Fibroblast of lung (primary cell): ENCODE results near the gene IGFBP2. TPM values are rescaled to one million over a fixed set of nuclear protein-coding genes. Genes with fewer than 3 reads are reported as not detected.
A peak's percentile ranks its signal among the peaks of the same experiment; 100 is the strongest.

ENCODE experiments used
- DNase-seq, 2 donors: peaks; one replicate each; pipeline versions ENCODE4 v3.0.0 to v3.0.0-alpha.2; 2010; ENCODE audit warnings: low read depth in 2 of 2
- H2AFZ ChIP-seq: 2 replicates; pipeline ENCODE4 v1.5.1; 2012; ENCODE audit warnings: low read length, control low read depth, inconsistent platforms
- H3K27ac ChIP-seq: 2 replicates; pipeline ENCODE4 v1.5.1; 2011; ENCODE audit warnings: low read length, control low read depth; ENCODE audit not compliant: insufficient read depth
- H3K27me3 ChIP-seq: 2 replicates; pipeline ENCODE4 v1.5.1; 2011; ENCODE audit warnings: mild to moderate bottlenecking, low read length; ENCODE audit not compliant: control insufficient read depth, insufficient read depth
- H3K36me3 ChIP-seq: 2 replicates; pipeline ENCODE4 v1.5.1; 2011; ENCODE audit warnings: low read length; ENCODE audit not compliant: control insufficient read depth, insufficient read depth
- H3K4me1 ChIP-seq: 2 replicates; pipeline ENCODE4 v1.5.1; 2011; ENCODE audit warnings: low read length; ENCODE audit not compliant: control insufficient read depth, insufficient read depth; ENCODE audit errors: extremely low read depth
- H3K4me2 ChIP-seq: 2 replicates; pipeline ENCODE4 v1.5.1; 2011; ENCODE audit warnings: low read length, control low read depth; ENCODE audit not compliant: insufficient read depth; ENCODE audit errors: extremely low read depth
- H3K4me3 ChIP-seq, 4 experiments: fragments of 200-600 bp in 1 of 4; sonication (generic) in 1 of 4; replicated peaks in 1 of 4; 2 replicates each; pipeline ENCODE4 v1.5.1; 2011 to 2016; ENCODE audit warnings: low read length in 4 of 4, low read depth in 3 of 4, mild to moderate bottlenecking in 3 of 4, control low read depth in 2 of 4, inconsistent platforms in 1 of 4, mixed read lengths in 1 of 4; ENCODE audit not compliant: insufficient read depth in 1 of 4; ENCODE audit errors: control extremely low read depth in 1 of 4
- H3K79me2 ChIP-seq: 2 replicates; pipeline ENCODE4 v1.5.1; 2012; ENCODE audit warnings: mild to moderate bottlenecking, low read length, inconsistent platforms; ENCODE audit not compliant: control insufficient read depth, insufficient read depth
- H3K9ac ChIP-seq: 2 replicates; pipeline ENCODE4 v1.5.1; 2011; ENCODE audit warnings: mild to moderate bottlenecking, low read length, control low read depth; ENCODE audit not compliant: insufficient read depth
- H3K9me3 ChIP-seq: 2 replicates; pipeline ENCODE4 v1.5.1; 2012; ENCODE audit warnings: low read depth, low read length; ENCODE audit not compliant: control insufficient read depth, insufficient read depth
- H4K20me1 ChIP-seq: 2 replicates; pipeline ENCODE4 v1.5.1; 2011; ENCODE audit warnings: low read length; ENCODE audit not compliant: control insufficient read depth, insufficient read depth; ENCODE audit errors: extremely low read depth
- EZH2 ChIP-seq: IDR thresholded peaks from 2 replicates; pipeline ENCODE4 v1.5.1; 2012; ENCODE audit warnings: low read length, control low read depth, mild to moderate bottlenecking; ENCODE audit errors: missing control alignments
- polyA plus RNA-seq, 2 donors: library from polyadenylated mRNA; depleted of rRNA in 1 of 2; stranded (reverse) in 1 of 2; unstranded in 1 of 2; fragments of >200 nt; gene quantifications; 2 replicates each; pipeline ENCODE4 v1.2.1, GENCODE V29; 2011 to 2012; ENCODE audit warnings: missing spikeins in 1 of 2
- total RNA-seq: library from RNA; depleted of rRNA; stranded (reverse); fragments of >200 nt; gene quantifications from 2 replicates; pipeline ENCODE4 v1.2.1, GENCODE V29; 2014
- TF ChIP-seq, protein P1 (sequence below), 2 donors: IDR thresholded peaks in 1 of 2; conservative IDR thresholded peaks in 1 of 2; 1 replicate in 1 of 2; 2 replicates in 1 of 2; pipeline ENCODE4 v1.5.1; 2011 to 2012; ENCODE audit warnings: low read length in 2 of 2, control low read depth in 1 of 2, inconsistent platforms in 1 of 2, low read depth in 1 of 2, mild to moderate bottlenecking in 1 of 2

Gene IGFBP2
- total and polyA plus RNA-seq, 2 donors (not counting 1 experiment from before 2014, with no cell fraction given) = 8.6 to 36.3 TPM

- Histone ChIP-seq H3K27me3 (peaks cover 5% of the 10 kb centered on the region), H3K27ac (no peak overlapping the region), H4K20me1 (no peaks in the 10 kb centered on the region), H3K4me3 (no peak overlapping the region), H3K9me3 (no peaks in the 10 kb centered on the region), H3K36me3 (no peaks in the 10 kb centered on the region), H2AFZ (no peak overlapping the region), H3K4me2 (no peak overlapping the region), H3K9ac (no peak overlapping the region), H3K79me2 (no peaks in the 10 kb centered on the region), H3K4me1 (no peaks in the 10 kb centered on the region)
- TF ChIP-seq EZH2 = no peak
- TF ChIP-seq, protein P1, sequence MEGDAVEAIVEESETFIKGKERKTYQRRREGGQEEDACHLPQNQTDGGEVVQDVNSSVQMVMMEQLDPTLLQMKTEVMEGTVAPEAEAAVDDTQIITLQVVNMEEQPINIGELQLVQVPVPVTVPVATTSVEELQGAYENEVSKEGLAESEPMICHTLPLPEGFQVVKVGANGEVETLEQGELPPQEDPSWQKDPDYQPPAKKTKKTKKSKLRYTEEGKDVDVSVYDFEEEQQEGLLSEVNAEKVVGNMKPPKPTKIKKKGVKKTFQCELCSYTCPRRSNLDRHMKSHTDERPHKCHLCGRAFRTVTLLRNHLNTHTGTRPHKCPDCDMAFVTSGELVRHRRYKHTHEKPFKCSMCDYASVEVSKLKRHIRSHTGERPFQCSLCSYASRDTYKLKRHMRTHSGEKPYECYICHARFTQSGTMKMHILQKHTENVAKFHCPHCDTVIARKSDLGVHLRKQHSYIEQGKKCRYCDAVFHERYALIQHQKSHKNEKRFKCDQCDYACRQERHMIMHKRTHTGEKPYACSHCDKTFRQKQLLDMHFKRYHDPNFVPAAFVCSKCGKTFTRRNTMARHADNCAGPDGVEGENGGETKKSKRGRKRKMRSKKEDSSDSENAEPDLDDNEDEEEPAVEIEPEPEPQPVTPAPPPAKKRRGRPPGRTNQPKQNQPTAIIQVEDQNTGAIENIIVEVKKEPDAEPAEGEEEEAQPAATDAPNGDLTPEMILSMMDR (conservative IDR thresholded peaks at IDR 0.05 in 1 of 2, IDR thresholded peaks at IDR 0.05 in 1 of 2; ENCODE audit: low read depth in 1 of 2, low read length in 2 of 2) = no peak
- DNase-seq = peak; percentile 88 to 89
Observed at GRCh38 chr2:216651351-216651881, 18.2 kb downstream of the IGFBP2 start.

DNA sequence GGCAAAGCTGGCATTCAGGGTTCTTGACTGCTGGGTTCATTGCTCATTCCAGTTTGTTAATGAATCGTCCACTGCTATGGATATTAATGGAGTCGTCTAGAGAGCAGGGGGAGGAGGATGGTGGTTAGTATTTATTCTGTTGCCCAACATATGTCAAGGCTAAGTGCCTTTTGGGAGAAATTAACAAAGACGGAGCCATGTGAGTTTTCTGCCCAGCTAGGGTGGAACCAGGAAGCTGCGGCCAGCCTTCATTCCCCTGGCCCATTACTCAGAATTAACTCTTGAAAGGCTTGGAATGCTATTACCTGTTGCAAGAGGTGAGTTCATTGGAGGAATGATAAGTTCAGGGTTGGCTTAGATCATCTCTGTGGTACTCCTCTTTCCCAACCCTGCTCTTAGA, 19.3 kb downstream of the IGFBP2 start:
- Histone ChIP-seq H3K4me2 (no peak overlapping the region), H3K4me3 (no peak overlapping the region), H3K4me1 (no peaks in the 10 kb centered on the region), H3K79me2 (no peaks in the 10 kb centered on the region), H3K9ac (no peak overlapping the region), H3K27ac (no peak overlapping the region), H4K20me1 (no peaks in the 10 kb centered on the region), H3K36me3 (no peaks in the 10 kb centered on the region), H3K27me3 (peaks cover 5% of the 10 kb centered on the region), H3K9me3 (no peaks in the 10 kb centered on the region), H2AFZ (no peak overlapping the region)
- TF ChIP-seq, protein P1 (conservative IDR thresholded peaks at IDR 0.05 in 1 of 2, IDR thresholded peaks at IDR 0.05 in 1 of 2; ENCODE audit: low read depth in 1 of 2, low read length in 2 of 2) = no peak
- no peak for TF ChIP-seq EZH2
- DNase-seq = peak in 1 of 2 donors; percentile 41

GRCh38 chr2:216653093-216653799, 20.0 kb downstream of the IGFBP2 start:
- no peak overlapping the region for H3K27ac ChIP-seq
- no peak for DNase-seq

More at GRCh38 chr2:216653093-216653799, 20.0 kb downstream of the IGFBP2 start:
- H3K4me3 ChIP-seq = no peak overlapping the region
- no peaks in the 10 kb centered on the region for H3K79me2 ChIP-seq
- H4K20me1 ChIP-seq = no peaks in the 10 kb centered on the region
- H2AFZ ChIP-seq = no peak overlapping the region
- H3K9ac ChIP-seq = no peak overlapping the region
- H3K27me3 ChIP-seq = peaks cover 5% of the 10 kb centered on the region
- no peaks in the 10 kb centered on the region for H3K9me3 ChIP-seq
- H3K36me3 ChIP-seq = no peaks in the 10 kb centered on the region
- TF ChIP-seq, protein P1 (conservative IDR thresholded peaks at IDR 0.05 in 1 of 2, IDR thresholded peaks at IDR 0.05 in 1 of 2; ENCODE audit: low read depth in 1 of 2, low read length in 2 of 2) = no peak
- no peak for TF ChIP-seq EZH2
- H3K4me1 ChIP-seq = no peaks in the 10 kb centered on the region
- no peak overlapping the region for H3K4me2 ChIP-seq
